ACC112 (cell line): Measurements from ENCODE around the gene PIM3.

Source experiments
- H2AFZ ChIP-seq: fragments of 200-600 bp; sonication (generic); one replicate; pipeline ENCODE4 v1.6.0; 2017; ENCODE audit warnings: antibody characterized with exemption, low read length; ENCODE audit not compliant: unreplicated experiment
- H3K27ac ChIP-seq: fragments of 200-600 bp; sonication (generic); 2 replicates; pipeline ENCODE4 v1.5.1; 2014; ENCODE audit warnings: low read depth, mild to moderate bottlenecking, antibody characterized with exemption, low read length, moderate library complexity
- H3K27me3 ChIP-seq: fragments of 200-600 bp; sonication (generic); 2 replicates; pipeline ENCODE4 v1.6.1; 2014; ENCODE audit warnings: mild to moderate bottlenecking, antibody characterized with exemption, low read length, moderate library complexity, mixed read lengths; ENCODE audit not compliant: insufficient read depth
- H3K36me3 ChIP-seq: fragments of 200-600 bp; sonication (generic); 2 replicates; pipeline ENCODE4 v1.6.1; 2016; ENCODE audit warnings: mild to moderate bottlenecking, antibody characterized with exemption, low read length, moderate library complexity, mixed read lengths; ENCODE audit not compliant: insufficient read depth
- H3K4me1 ChIP-seq: fragments of 200-600 bp; sonication (generic); one replicate; pipeline ENCODE4 v1.6.1; 2016; ENCODE audit warnings: low read length, mixed read lengths; ENCODE audit not compliant: insufficient read depth, unreplicated experiment, control insufficient read depth
- H3K4me3 ChIP-seq: fragments of 200-600 bp; sonication (generic); 2 replicates; pipeline ENCODE4 v1.5.1; 2014; ENCODE audit warnings: mild to moderate bottlenecking, low read depth, low read length
- H3K79me2 ChIP-seq: fragments of 200-600 bp; sonication (generic); one replicate; pipeline ENCODE4 v1.6.0; 2016; ENCODE audit warnings: low read length; ENCODE audit not compliant: control insufficient read depth, unreplicated experiment, insufficient read depth

The PIM3 gene

DNA sequence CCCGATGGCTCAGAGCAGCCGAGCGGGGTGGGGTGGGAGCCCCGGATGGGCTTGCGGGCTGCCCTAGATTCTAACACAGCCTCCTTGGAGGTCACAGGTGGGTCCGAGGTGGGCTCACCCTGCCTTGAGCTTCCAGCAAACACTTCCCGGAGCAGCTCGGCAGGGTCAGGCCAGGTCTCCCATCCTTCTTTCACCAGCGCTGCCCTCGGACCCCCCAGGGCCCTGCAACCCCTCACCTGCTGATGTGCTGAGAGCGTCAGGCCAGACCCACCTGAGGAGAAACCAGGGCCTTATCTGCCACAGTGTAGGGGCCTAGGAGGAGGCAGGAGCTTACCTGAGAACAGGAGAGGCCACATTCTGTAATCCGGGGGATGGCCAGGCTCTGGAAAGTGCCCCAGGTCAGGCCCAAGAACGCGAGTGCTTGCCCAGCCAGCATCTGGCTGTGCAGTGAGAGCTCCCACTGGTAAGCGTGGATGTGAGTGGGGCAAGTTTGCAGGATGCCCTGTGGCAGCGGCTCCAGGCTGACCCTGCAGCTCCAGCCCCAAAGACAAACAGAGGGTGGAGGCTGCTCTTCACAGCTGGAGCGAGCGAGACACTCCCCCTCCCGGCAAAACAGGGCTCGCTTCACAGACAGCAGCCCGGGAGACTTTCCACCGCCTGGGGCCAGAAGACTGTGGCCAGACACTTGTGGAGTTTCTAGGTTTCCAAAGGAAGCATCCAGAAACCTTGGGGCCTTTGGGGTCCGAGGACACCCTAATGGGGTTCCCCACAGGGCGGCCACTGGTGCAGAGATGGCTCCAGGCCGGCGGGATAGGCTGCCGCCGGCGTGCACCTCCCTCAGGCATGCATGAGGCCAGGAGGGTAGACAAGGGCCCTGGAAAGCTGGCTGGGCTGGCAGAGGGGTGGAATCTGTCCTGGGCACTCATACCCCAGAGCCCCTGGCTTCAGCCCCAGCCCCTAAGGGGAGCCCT, 51.9 kb downstream of the PIM3 start, which contains the start of gene IL17REL:
Gene IL17REL, minus strand, starts transcription at position 555 of the 971 bp plus-strand sequence. Its CDS starts 119 bp downstream, at position 436.
- no peaks in the 10 kb centered on the region for H3K36me3 ChIP-seq
- no peak within 1 kb of the TSS for H3K27ac ChIP-seq
- H3K4me1 ChIP-seq = peaks cover 10% of the 10 kb centered on the region
- H3K4me3 ChIP-seq = no peak within 1 kb of the TSS
- no peak within 1 kb of the TSS for H2AFZ ChIP-seq
- no peaks in the 10 kb centered on the region for H3K79me2 ChIP-seq
- peaks cover 34% of the 10 kb centered on the region for H3K27me3 ChIP-seq
